ENCODE measurements around the gene RUNX2. TPM values are rescaled to one million over a fixed set of nuclear protein-coding genes. Genes with fewer than 3 reads are reported as not detected.

The RUNX2 gene
- total and polyA plus RNA-seq, 8 donors, result 0.80 to 18.7 (median 2.7) TPM; not detected in 1

- TF ChIP-seq EP300 (IDR thresholded peaks at IDR 0.05), result no peak
- TF ChIP-seq POLR2AphosphoS5 (IDR thresholded peaks at IDR 0.05), result no peak
- TF ChIP-seq CTCF (IDR thresholded peaks at IDR 0.05), result no peak
- no peak for TF ChIP-seq POLR2A (IDR thresholded peaks at IDR 0.05)
- Histone ChIP-seq H3K36me3 (no peaks in the 10 kb centered on the region), H3K4me1 (peaks cover 0 to 15% (median 8%) of the 10 kb centered on the region in 4 donors), H3K27ac (peak overlapping the region in 3 of 5 donors; percentile 33 to 46 (median 39)), H3K27me3 (no peaks in the 10 kb centered on the region), H3K4me3 (no peak overlapping the region), H3K9me3 (no peaks in the 10 kb centered on the region)
- DNase-seq, result peak in 1 of 2 donors; percentile 58
- WGBS, 5 donors, result 42 to 55% (median 49%) methylated on average over 4 of the region's 4 CpGs
- intact Hi-C loops (cut with DNase I; ENCODE audit: low total_unique reads), result no loop called here
Measured at GRCh38 chr6:45590226-45590625, 262.1 kb downstream of the RUNX2 start.

GRCh38 chr6:45590696-45591184 lies 262.6 kb downstream of the RUNX2 start:
- no peaks in the 10 kb centered on the region for H3K27me3 ChIP-seq
- intact Hi-C loops (cut with DNase I; ENCODE audit: low total_unique reads), result no loop called here
- TF ChIP-seq EP300 (IDR thresholded peaks at IDR 0.05) (no peak), POLR2A (IDR thresholded peaks at IDR 0.05) (no peak), POLR2AphosphoS5 (IDR thresholded peaks at IDR 0.05) (no peak), CTCF (IDR thresholded peaks at IDR 0.05) (no peak)
- H3K36me3 ChIP-seq, result no peaks in the 10 kb centered on the region
- 64 to 81% (median 68%) methylated on average over 7 of the region's 7 CpGs for WGBS, 5 donors
- no peaks in the 10 kb centered on the region for H3K9me3 ChIP-seq
- no peak overlapping the region for H3K4me3 ChIP-seq
- peaks cover 0 to 15% (median 8%) of the 10 kb centered on the region in 4 donors for H3K4me1 ChIP-seq
- DNase-seq, result peak in 1 of 2 donors; percentile 59
- peak overlapping the region in 3 of 5 donors; percentile 33 to 46 (median 39) for H3K27ac ChIP-seq

GRCh38 chr6:45591306-45591705 lies 263.2 kb downstream of the RUNX2 start:
- no peaks in the 10 kb centered on the region for H3K36me3 ChIP-seq
- DNase-seq, result no peak
- no peaks in the 10 kb centered on the region for H3K27me3 ChIP-seq
- intact Hi-C loops (cut with DNase I; ENCODE audit: low total_unique reads), result no loop called here
- no peak overlapping the region for H3K4me3 ChIP-seq
- no peaks in the 10 kb centered on the region for H3K9me3 ChIP-seq
- WGBS, 5 donors, result 65 to 90% (median 83%) methylated on average over 1 of the region's 1 CpG
- H3K4me1 ChIP-seq, result peaks cover 0 to 14% (median 7%) of the 10 kb centered on the region in 4 donors
- TF ChIP-seq POLR2A (IDR thresholded peaks at IDR 0.05), result no peak
- TF ChIP-seq EP300 (IDR thresholded peaks at IDR 0.05), result no peak
- no peak for TF ChIP-seq POLR2AphosphoS5 (IDR thresholded peaks at IDR 0.05)
- no peak for TF ChIP-seq CTCF (IDR thresholded peaks at IDR 0.05)
- peak overlapping the region in 2 of 5 donors; percentile 33 to 39 for H3K27ac ChIP-seq

- WGBS, 5 donors, result 57 to 69% (median 60%) methylated on average over 5 of the region's 5 CpGs
- Histone ChIP-seq H3K4me3 (no peak overlapping the region), H3K36me3 (no peaks in the 10 kb centered on the region), H3K9me3 (no peaks in the 10 kb centered on the region), H3K27ac (no peak overlapping the region), H3K27me3 (no peaks in the 10 kb centered on the region), H3K4me1 (peaks cover 0 to 12% (median 6%) of the 10 kb centered on the region in 4 donors)
- no peak for TF ChIP-seq POLR2A (IDR thresholded peaks at IDR 0.05)
- intact Hi-C loops (cut with DNase I; ENCODE audit: low total_unique reads), result no loop called here
- DNase-seq, result no peak
Measured at GRCh38 chr6:45591890-45592289, 263.8 kb downstream of the RUNX2 start.

GRCh38 chr6:45592991-45593390 lies 264.9 kb downstream of the RUNX2 start:
- TF ChIP-seq EP300 (IDR thresholded peaks at IDR 0.05) (no peak), POLR2A (IDR thresholded peaks at IDR 0.05) (no peak), CTCF (IDR thresholded peaks at IDR 0.05) (no peak), POLR2AphosphoS5 (IDR thresholded peaks at IDR 0.05) (no peak)
- WGBS, 5 donors, result 80 to 96% (median 92%) methylated on average over 2 of the region's 2 CpGs
- intact Hi-C loops (cut with DNase I; ENCODE audit: low total_unique reads), result no loop called here

More at GRCh38 chr6:45592991-45593390, 264.9 kb downstream of the RUNX2 start:
- H3K36me3 ChIP-seq, result no peaks in the 10 kb centered on the region
- no peak overlapping the region for H3K4me3 ChIP-seq
- H3K27me3 ChIP-seq, result no peaks in the 10 kb centered on the region
- H3K9me3 ChIP-seq, result no peaks in the 10 kb centered on the region
- H3K4me1 ChIP-seq, result peaks cover 0 to 12% (median 6%) of the 10 kb centered on the region in 4 donors
- H3K27ac ChIP-seq, result no peak overlapping the region
- DNase-seq, result no peak

Data from stomach (tissue), 9 donors.